Endothelial cell (in vitro differentiated cells): ENCODE measurements around the gene NEXN. TPM values are rescaled to one million over a fixed set of nuclear protein-coding genes. Genes with fewer than 3 reads are reported as not detected.
A peak's percentile ranks its signal among the peaks of the same experiment; 100 is the strongest.

Source experiments
- DNase-seq: peaks from one replicate; pipeline ENCODE4 v3.0.0; 2021; ENCODE audit warnings: low spot score
- H3K27ac Mint-ChIP-seq: one replicate; pipeline ENCODE4 v1.8.0; 2021; ENCODE audit warnings: mixed read lengths, inconsistent platforms; ENCODE audit not compliant: unreplicated experiment
- H3K27me3 Mint-ChIP-seq: one replicate; pipeline ENCODE4 v1.8.0; 2021; ENCODE audit warnings: mild to moderate bottlenecking, moderate library complexity, mixed read lengths, inconsistent platforms; ENCODE audit not compliant: unreplicated experiment
- H3K36me3 Mint-ChIP-seq: one replicate; pipeline ENCODE4 v1.8.0; 2021; ENCODE audit warnings: mild to moderate bottlenecking, low read depth, mixed read lengths, inconsistent platforms; ENCODE audit not compliant: unreplicated experiment
- H3K4me1 Mint-ChIP-seq: one replicate; pipeline ENCODE4 v1.8.0; 2021; ENCODE audit warnings: mild to moderate bottlenecking, mixed read lengths, inconsistent platforms; ENCODE audit not compliant: unreplicated experiment
- H3K4me3 Mint-ChIP-seq: one replicate; pipeline ENCODE4 v1.8.0; 2021; ENCODE audit warnings: mild to moderate bottlenecking, mixed read lengths, inconsistent platforms; ENCODE audit not compliant: unreplicated experiment
- H3K9me3 Mint-ChIP-seq: one replicate; pipeline ENCODE4 v1.8.0; 2021; ENCODE audit warnings: mixed read lengths, inconsistent platforms; ENCODE audit not compliant: unreplicated experiment
- CTCF ChIP-seq: fragments of 200-600 bp; sonication (generic); IDR thresholded peaks from one replicate; pipeline ENCODE4 v1.5.0; 2021; ENCODE audit warnings: antibody characterized with exemption; ENCODE audit not compliant: unreplicated experiment
- total RNA-seq: library from RNA; stranded (reverse); fragmentation: NEBNext Ultra II Directional; extraction: Animal tissue kit (Norgen Biotek cat#: 25700); gene quantifications from one replicate; pipeline ENCODE4 v1.2.1, GENCODE V29; 2021; ENCODE audit not compliant: unreplicated experiment

NEXN gene
- total RNA-seq, 1 donor from 2014 or later = 2.4 TPM

GRCh38 chr1:77938651-77939050, 50.2 kb downstream of the NEXN start:
- H3K27ac Mint-ChIP-seq = no peak overlapping the region
- no peaks in the 10 kb centered on the region for H3K27me3 Mint-ChIP-seq
- H3K4me3 Mint-ChIP-seq = no peak overlapping the region
- no peaks in the 10 kb centered on the region for H3K9me3 Mint-ChIP-seq
- no peaks in the 10 kb centered on the region for H3K36me3 Mint-ChIP-seq
- TF ChIP-seq CTCF = no peak
- DNase-seq = no peak
- no peaks in the 10 kb centered on the region for H3K4me1 Mint-ChIP-seq

- Mint-ChIP-seq H3K4me1 (no peaks in the 10 kb centered on the region), H3K36me3 (no peaks in the 10 kb centered on the region), H3K9me3 (no peaks in the 10 kb centered on the region), H3K4me3 (no peak overlapping the region), H3K27ac (no peak overlapping the region), H3K27me3 (no peaks in the 10 kb centered on the region)
- no peak for DNase-seq
- no peak for TF ChIP-seq CTCF
These were observed 52.6 kb downstream of the NEXN start for GRCh38 chr1:77940921-77941570.

GRCh38 chr1:77942400-77943140, 54.1 kb downstream of the NEXN start:
- TF ChIP-seq CTCF = no peak
- Mint-ChIP-seq H3K9me3 (no peaks in the 10 kb centered on the region), H3K27me3 (no peaks in the 10 kb centered on the region), H3K4me3 (no peak overlapping the region), H3K4me1 (no peaks in the 10 kb centered on the region), H3K27ac (no peak overlapping the region), H3K36me3 (no peaks in the 10 kb centered on the region)
- no peak for DNase-seq

- Mint-ChIP-seq H3K27me3 (no peaks in the 10 kb centered on the region), H3K36me3 (no peaks in the 10 kb centered on the region), H3K4me1 (peaks cover 5% of the 10 kb centered on the region), H3K27ac (no peak overlapping the region), H3K9me3 (no peaks in the 10 kb centered on the region), H3K4me3 (no peak overlapping the region)
- no peak for TF ChIP-seq CTCF
- DNase-seq = no peak
These were observed 56.9 kb downstream of the NEXN start for GRCh38 chr1:77945345-77945744.

GRCh38 chr1:77948841-77949424, 60.5 kb downstream of the NEXN start:
- no peak for TF ChIP-seq CTCF
- DNase-seq = peak; percentile 35
- Mint-ChIP-seq H3K4me3 (no peak overlapping the region), H3K27ac (no peak overlapping the region), H3K36me3 (peaks cover 3% of the 10 kb centered on the region), H3K27me3 (no peaks in the 10 kb centered on the region), H3K4me1 (peaks cover 8% of the 10 kb centered on the region), H3K9me3 (no peaks in the 10 kb centered on the region)
